HG03469 (cell line): ENCODE data around the gene ELK4.

ENCODE experiments used
- ATAC-seq: cut with Tn5 transposase; IDR thresholded peaks from one replicate; pipeline ENCODE4 v1.9.1; 2021; ENCODE audit warnings: mild to moderate bottlenecking, moderate library complexity, moderate number of reproducible peaks; ENCODE audit not compliant: unreplicated experiment

The ELK4 gene, protein sequence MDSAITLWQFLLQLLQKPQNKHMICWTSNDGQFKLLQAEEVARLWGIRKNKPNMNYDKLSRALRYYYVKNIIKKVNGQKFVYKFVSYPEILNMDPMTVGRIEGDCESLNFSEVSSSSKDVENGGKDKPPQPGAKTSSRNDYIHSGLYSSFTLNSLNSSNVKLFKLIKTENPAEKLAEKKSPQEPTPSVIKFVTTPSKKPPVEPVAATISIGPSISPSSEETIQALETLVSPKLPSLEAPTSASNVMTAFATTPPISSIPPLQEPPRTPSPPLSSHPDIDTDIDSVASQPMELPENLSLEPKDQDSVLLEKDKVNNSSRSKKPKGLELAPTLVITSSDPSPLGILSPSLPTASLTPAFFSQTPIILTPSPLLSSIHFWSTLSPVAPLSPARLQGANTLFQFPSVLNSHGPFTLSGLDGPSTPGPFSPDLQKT

DNA sequence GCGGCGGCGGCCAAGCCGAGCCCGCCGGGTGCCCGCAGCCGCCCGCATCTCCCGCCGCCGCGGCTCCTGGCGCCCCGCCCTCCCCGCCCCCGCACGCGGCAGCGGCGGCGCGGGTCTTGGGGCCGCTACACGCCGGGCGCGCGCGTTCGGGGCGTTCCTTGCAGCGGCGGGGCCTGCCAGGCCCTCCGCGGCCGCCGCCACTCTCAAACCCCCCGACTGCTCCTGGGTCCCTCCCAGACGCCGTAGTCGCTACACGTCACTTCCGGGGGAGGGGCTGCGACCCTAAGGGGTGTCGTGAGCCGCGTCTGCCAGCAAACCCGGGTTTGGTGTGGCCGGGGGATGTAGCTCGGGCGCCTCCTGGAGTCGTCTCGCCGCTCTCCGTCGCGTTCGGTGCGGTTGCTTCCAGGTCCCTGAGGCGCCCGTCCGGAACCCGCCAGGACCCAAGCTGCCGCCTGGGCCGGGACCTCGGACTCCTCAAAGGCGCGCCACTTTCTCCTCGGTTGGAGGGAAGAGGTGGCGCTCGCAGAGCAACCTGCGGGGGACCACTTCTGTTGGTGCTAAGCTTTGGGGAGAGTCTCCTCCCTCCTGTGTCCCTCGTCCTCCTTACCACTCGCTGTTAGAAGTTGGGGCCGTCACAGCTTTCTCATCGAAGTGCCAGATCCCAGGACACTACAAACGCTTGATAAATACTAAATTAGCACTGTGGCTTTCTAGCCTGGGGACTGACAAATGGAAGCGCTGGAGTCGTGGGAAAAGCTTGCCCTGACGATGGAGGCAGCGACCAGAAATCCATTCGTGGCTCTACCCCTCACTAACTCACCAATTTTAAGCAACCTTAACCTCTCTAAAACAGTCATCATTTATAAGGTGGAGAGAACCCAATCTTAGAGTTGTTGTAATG lies at the start of gene ELK4:
Gene ELK4, minus strand, starts transcription at position 244 of the 901 bp plus-strand sequence. CDS start 8,129 bp downstream, outside the sequence.
- peak; percentile 65 for ATAC-seq

DNA sequence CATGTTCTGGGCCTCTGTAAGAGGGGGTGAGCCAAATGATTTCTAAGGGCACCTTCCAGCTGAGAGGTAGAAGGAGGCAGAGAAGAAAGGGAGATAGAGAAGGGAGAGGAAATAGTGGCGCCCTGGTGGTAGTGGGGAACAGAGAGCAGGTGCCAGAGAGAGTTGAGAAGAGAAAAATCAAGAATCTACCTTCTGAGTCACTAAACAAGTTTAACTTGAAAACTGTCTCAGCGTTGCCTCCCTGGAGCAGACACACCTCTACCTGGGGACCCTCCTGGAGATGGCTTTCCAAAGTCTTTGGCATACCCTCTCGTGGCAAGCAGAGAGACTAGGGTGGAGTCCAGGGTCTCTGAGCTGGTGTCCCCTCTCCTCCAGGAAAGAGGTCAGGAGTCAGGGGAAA lies 49.6 kb upstream of the ELK4 start:
- no peak for ATAC-seq

DNA sequence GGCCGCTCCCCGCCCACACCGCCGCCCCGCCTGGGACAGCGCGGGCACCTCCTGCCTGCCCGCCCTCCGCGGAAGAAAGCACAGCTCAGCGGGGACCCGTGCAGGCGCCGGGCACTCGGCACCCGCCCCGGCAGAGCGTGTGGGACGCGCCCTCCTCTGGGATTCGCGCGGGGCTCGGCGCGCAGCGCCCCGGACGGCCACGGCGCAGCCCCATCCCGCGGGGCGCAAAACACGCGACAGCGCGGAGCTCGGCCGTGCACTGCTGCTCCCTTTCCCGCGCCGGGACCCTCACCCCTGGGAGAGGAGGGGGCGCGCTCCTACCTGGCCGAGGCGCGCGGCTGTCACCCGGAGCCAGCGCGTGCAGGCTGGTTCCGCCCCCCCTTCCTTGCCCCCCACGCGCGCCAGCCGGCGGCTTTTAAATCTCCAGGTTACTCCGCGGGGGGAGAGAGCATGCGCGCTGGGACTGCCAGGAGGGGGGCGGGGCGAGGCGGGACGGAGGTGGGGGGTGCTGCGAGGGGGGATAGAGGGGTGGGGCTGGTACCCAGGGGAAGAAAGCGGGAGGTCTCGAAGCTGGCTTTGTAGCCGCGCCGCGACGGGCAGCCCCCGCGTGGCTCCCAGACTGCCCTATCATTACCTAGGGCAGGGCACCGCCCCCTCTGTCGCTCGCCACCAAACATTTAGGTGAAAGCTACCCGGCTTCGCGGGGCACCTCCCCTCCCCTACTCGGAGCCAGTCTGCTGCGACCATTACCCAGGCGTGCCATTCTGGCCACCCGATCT lies 48.5 kb upstream of the ELK4 start, which contains the start of gene SLC45A3:
Gene SLC45A3, minus strand, starts transcription at position 437 of the 779 bp plus-strand sequence. CDS start 15,853 bp downstream, outside the sequence.
- no peak for ATAC-seq

DNA sequence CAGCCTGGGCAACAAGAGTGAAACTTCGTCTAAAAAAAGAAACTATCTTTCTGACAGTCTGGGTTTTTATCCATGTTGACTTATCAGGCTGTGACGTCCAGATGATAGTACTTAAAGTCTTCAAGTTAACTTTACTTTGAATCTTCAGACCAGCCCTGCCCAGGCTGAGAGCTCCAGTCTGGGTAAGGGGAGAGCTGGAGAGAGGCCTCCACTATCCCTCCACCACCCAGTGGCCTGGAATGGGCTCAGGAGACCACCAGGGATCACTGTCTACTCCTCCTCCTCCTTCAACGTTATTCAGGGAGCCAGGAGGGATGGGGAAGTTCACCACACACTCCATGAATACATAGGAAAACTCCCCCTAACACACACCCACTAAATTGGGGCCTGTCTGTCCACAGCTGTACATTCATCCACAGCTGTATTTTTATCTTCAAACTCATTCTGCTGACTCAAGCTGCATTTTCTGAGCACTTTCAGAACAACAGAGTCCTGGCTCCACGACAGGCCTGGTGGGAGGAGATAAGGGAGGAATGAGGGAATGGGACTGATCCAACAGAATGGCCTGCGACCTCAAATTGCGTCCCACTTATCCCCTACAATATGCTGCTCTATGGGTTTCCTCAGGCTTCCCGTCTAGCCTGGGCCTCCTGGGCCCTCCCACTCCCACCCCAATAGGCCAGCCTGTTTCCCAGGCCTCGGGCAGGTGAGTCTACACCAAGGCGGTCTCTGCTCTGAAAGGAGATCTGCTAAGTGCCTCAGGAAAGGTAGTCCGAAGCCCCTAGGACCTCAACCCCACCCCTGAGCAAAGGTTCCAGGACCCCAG lies 46.7 kb upstream of the ELK4 start:
- no peak for ATAC-seq

DNA sequence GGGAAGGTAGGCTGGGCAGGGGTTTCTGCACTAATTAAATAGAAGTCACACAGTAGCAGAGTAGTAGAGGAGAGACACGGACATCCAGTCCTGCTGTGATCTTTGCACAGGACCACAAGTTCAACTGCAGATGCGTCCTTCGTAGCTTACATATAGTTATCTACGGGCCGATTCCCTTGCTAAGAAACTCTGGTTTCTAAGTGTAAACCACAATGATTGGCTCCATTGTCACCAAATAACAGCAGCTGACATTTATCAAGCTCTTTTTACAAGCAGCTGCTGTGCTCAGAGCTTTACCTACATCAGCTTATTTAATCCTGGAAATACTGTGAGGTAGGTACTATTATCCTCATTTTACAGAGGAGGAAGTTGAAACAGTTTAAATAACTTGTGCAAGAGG lies 45.4 kb upstream of the ELK4 start:
- no peak for ATAC-seq

DNA sequence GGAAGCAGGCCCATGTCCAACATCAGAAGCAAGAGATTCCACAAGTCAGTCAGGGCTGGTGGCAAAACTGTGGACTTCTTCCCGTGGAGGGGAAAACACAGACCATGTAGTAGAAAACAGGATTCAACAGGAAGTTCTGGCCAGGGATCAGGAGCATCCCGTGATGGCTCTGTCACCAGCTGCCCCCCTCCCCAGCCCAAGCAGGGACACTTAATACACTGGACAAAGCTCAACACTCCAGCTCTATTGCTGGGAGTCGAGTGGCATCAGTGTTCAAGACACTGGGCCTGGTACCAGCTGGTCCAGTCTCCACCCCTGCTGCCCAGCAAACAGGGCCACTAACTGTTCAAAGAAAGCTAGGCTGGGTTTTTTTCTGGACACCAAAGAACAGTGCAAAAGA lies 44.8 kb upstream of the ELK4 start:
- no peak for ATAC-seq

DNA sequence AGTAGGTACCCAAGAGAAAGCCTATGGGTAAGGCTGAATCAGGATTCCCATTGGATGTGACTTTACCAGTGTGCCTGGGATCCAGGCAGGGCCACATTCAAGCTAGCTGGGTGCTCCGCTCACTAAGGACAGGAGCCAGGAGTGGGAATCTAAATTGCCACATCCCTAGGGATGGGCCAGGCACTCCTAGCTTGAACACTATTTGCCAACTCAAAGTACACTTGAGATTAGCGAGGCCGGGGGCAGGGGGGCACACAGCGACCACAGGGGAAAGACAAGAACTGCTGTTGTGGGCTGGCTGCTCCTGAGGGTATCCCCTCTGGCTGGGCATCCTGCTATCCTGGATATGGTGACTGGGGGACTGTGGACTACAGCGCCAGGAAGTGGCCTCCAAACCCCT lies 44.2 kb upstream of the ELK4 start:
- no peak for ATAC-seq

DNA sequence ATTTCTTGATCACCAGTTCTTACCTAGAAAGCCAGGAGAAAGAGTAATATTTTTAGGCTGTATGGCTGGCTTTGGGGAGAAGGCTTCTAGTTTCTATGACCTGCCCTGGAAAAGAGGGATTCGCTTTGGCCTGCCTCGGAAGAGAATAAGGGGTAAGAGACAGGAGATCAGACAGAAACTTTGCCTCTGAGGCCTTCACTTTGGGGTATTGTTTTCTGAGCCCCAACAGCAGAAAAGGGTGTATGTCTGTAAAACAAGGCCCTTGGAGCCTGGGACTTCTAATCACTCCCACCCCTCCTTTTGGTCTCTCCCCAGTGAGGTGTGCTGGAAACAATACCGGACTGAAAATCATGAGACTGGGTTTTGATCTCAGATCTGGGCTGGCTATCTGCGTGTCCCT lies 43.4 kb upstream of the ELK4 start:
- no peak for ATAC-seq

DNA sequence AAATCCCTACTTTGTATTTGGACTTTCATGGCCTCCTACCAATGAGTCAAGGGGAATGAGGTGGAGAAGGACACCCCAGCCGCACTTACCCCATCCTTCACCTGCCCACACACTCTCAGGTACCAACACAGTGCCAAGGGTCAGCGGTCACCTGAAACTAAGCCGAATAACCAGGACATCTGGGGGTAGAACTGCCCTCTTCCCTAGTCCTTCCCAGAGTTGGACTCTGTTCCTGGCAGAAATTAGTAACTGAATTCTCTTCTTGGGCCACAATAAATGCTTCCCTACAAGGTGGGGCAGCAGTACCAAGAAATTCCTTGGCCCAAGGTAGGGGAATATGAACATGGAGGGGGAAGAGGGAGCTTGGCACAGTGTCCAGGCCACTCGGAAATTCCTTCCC lies 41.2 kb upstream of the ELK4 start:
- ATAC-seq, result no peak

DNA sequence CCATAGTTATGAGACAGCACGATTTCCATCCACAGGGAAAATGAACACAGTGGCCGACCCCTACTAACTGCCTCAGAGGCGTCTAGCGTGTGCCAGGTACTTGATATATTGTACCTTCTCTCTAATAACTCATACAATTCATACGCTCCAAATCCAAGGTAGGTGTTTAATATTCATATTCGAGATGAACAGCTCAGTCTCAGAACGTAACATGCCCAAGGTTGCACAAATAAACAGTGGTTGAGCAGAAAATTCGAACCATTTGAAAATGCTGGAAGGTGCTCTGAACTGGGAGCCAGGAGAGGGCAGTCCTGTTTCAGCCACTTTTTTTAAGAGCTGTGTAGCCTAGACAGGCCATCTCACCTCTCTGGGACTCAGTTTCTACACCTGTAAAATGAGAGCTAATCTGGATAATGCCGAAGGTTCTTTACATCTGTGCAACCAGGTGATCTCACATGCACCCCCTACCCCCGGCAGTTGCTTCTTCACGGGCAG lies 40.6 kb upstream of the ELK4 start:
- ATAC-seq, result no peak

DNA sequence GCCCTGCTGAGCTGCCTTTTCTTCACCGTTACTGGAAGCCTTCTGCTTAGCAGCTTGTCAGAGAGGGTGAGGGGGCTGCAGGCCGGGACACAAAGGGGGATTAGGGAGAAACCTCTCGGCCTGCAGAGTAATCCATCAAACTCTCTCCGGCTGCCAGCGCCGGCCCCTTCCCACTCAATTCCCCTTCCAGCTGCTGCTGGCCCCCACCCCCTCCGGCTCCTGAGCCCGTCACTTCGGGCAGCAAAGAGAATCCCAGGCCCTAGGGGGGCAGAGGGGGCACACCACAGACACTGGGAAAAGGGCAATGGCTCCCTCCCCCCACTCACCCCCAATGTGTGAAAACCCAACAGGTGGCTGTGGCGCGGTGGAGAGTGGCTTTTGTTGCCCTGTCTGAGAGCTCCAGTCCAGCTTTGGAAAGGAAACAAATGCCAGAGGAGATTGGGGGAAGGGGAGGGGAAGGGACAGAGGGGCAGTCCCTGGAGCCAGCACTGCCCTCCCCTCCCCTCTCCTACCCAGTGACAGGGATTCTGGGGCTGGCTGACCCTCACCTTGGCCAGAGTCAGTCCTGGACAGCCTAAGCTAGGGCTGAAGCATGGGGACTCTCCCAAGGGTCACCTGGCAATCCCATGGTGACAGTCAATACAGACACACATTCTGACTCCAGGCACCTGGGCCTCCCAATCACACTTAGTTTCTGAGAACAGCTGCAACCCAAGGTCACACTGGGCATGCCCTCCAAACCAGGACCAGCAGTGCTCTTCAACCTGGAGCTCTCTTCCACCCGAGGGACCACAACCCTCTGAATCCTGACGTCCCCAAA lies 39.0 kb upstream of the ELK4 start:
- ATAC-seq, result no peak

DNA sequence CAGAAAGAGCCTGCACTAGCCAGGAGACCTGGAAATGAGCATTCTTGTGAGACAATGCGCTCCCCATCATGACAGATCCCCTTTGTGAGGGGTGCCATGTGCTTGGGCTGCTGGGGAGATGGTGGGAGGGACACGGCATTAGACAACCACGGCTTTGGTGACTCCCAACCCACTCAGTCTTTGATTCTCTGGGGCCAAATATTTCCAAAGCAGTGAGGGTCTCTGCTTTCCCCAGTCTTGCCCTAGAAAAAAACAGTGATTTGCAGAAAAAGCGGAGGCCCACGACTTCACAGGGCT lies 38.3 kb upstream of the ELK4 start:
- ATAC-seq, result no peak

DNA sequence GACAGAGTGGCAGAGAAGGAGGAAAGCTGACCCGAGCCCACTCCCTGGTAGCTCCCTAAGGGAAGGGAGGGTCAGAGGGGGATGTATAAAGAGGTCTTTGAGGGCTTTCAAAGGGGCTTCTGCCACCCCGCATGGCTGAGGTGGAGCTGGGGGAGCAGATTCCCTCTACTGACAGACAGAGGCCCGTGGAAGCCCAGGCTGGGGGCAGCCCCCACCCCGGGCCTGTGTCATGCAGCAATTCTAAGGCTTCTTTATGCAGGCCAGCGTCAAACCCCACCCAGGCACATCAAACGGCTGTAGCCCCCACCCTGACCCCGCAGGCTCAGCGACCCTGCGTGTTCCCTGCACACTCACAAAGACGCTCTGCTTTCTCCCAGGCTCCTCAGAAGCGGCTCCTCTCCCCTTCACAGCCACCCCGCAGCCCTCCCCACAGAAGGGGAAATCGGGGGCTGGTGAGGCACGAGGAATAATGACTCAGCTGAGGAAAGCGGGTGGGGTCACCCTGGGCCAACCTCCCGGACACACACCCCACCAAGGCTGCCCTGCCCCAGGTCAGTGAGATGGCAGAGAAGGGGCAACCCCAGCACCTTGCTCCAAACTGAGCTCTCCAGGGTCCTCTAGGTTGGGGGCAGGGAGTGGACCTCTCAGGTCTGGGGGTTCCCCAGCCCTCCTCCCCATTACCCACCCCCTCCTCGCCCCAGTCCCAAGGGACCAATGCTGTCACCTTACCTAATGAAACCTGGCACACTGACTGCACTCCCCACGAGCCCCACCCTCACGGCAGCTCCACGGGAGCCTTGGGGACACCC lies 37.7 kb upstream of the ELK4 start:
- ATAC-seq, result no peak

DNA sequence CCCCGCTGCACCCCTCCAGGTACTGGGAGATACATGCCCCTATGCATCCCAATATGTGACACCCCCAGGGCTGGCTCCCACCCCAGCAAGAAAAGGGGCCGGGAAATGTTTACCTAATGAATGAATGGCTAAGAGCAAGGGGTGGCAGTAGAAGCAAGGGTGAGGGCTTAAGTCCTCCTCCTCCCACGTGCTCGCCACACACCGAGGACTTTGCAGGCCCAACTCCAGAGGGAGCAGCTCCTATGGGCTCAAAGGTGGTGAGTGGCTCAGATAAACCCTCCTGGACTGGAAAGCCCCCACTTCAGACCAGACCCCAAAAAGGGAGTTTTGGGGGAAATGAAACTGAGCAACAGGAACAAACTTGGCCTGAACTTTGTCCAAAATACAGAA lies 37.1 kb upstream of the ELK4 start:
- no peak for ATAC-seq

DNA sequence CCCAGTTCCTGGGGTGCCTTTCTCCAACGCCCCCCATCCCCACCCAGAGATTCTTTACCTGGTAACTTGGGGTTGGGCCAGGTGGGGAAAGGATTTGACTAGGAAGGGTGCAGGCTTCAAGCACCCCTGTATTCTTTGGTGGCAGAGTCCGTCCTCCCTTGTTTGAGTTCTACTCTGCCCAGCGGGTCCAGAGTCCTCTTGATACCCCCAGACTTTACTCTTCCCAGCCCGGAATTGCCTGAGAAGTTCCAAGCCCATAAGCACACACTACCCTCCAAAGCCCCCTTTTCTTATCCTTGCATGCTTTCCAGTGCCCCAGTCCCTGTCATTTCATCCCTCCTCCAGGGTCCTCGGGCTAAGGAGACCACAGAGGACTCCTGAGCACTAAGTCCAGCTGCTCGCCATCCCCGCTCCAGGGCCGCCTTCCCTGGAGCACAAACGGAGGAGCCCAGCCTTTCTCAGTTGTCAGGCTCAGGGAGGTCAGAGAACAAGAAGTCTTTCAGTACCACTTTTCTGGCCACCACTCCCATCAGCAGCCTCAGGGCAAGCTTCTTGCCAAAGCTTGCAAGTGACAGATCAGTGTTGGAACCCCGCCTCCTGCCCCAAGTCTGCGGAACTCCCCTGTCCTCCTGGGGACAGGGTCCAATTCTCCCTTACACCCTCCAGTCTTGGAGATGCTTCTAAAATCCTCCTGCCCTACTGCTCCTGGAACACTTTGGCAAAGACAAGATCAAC lies 36.3 kb upstream of the ELK4 start:
- no peak for ATAC-seq

DNA sequence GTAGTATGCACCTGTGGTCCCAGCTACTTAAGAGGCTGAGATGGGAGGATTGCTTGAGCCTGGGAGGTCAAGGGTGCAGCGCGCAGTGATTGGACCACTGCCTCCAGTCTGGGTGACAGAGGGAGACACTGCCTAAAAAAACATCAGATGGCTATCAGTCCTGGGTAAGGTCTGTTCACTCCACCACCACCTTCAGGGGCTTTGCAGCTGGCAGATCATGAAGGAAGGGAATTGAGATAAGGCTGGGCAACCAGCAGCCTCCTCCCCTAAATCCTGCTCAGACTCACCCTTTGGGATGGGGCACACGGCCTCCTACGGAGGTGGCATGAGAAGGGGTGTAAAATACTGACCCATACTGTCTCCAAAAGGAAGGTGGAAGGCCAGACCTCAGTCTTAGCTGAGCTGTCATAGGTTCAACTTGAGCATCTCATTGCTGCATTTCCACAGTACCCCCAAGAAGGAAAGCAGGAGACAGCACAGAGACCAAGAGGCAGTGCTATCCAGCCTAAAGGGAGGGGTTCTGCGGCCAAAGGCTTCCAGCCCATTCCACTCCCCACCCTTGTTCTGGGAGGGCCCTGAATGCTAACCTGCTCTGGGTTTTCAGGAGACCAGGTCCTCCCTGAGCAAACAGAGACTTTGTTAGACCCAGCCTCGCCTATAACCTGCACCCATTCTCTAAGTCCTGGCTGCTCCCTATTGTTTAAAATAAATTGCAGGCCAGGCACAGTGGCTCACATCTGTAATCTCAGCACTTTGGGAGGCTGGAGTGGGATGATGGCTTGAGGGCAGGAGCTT lies 34.8 kb upstream of the ELK4 start:
- ATAC-seq, result no peak
